ENCODE results near the gene SEMA3F. TPM values are rescaled to one million over a fixed set of nuclear protein-coding genes. Genes with fewer than 3 reads are reported as not detected.

The SEMA3F gene
- total and polyA plus RNA-seq, 2 experiments from 2014 or later = 2.3 to 67.6 TPM

DNA sequence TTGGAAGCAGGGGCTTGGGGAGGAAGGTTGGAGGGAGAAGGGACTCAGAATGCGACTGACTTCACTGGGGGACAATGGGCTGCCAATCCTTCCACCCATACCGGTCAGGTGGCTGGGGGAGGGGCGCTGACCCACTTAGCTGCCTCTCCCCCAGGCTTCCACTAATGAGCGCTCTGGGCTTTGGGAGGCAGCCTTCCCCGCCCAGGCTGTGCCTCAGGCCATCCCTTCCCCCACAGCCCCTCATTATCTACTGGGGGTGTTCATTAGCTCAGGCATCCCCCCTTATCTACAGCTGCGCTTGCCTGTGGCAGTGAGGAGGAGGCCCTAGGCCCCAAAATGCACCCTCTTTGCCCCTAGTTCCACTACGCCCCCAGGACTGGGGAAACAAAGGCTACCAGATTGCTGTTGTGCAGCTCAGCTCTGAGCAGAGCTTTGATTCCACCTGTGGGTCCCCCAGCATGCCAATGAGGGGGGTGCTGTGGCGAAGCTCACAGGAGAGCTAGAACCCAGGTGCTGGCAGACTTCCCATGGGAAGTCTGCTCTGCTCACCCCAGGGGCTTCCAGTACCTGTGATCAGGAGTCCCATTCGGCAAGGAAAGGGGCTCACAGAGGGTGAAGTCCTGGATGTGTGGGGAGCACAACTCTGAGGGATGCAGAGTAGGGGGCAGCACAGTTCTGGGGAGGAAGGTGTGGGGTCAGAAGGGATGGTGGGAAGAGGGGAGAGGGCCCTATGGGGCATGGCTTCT lies 29.4 kb upstream of the SEMA3F start:
- TF ChIP-seq, protein P1, sequence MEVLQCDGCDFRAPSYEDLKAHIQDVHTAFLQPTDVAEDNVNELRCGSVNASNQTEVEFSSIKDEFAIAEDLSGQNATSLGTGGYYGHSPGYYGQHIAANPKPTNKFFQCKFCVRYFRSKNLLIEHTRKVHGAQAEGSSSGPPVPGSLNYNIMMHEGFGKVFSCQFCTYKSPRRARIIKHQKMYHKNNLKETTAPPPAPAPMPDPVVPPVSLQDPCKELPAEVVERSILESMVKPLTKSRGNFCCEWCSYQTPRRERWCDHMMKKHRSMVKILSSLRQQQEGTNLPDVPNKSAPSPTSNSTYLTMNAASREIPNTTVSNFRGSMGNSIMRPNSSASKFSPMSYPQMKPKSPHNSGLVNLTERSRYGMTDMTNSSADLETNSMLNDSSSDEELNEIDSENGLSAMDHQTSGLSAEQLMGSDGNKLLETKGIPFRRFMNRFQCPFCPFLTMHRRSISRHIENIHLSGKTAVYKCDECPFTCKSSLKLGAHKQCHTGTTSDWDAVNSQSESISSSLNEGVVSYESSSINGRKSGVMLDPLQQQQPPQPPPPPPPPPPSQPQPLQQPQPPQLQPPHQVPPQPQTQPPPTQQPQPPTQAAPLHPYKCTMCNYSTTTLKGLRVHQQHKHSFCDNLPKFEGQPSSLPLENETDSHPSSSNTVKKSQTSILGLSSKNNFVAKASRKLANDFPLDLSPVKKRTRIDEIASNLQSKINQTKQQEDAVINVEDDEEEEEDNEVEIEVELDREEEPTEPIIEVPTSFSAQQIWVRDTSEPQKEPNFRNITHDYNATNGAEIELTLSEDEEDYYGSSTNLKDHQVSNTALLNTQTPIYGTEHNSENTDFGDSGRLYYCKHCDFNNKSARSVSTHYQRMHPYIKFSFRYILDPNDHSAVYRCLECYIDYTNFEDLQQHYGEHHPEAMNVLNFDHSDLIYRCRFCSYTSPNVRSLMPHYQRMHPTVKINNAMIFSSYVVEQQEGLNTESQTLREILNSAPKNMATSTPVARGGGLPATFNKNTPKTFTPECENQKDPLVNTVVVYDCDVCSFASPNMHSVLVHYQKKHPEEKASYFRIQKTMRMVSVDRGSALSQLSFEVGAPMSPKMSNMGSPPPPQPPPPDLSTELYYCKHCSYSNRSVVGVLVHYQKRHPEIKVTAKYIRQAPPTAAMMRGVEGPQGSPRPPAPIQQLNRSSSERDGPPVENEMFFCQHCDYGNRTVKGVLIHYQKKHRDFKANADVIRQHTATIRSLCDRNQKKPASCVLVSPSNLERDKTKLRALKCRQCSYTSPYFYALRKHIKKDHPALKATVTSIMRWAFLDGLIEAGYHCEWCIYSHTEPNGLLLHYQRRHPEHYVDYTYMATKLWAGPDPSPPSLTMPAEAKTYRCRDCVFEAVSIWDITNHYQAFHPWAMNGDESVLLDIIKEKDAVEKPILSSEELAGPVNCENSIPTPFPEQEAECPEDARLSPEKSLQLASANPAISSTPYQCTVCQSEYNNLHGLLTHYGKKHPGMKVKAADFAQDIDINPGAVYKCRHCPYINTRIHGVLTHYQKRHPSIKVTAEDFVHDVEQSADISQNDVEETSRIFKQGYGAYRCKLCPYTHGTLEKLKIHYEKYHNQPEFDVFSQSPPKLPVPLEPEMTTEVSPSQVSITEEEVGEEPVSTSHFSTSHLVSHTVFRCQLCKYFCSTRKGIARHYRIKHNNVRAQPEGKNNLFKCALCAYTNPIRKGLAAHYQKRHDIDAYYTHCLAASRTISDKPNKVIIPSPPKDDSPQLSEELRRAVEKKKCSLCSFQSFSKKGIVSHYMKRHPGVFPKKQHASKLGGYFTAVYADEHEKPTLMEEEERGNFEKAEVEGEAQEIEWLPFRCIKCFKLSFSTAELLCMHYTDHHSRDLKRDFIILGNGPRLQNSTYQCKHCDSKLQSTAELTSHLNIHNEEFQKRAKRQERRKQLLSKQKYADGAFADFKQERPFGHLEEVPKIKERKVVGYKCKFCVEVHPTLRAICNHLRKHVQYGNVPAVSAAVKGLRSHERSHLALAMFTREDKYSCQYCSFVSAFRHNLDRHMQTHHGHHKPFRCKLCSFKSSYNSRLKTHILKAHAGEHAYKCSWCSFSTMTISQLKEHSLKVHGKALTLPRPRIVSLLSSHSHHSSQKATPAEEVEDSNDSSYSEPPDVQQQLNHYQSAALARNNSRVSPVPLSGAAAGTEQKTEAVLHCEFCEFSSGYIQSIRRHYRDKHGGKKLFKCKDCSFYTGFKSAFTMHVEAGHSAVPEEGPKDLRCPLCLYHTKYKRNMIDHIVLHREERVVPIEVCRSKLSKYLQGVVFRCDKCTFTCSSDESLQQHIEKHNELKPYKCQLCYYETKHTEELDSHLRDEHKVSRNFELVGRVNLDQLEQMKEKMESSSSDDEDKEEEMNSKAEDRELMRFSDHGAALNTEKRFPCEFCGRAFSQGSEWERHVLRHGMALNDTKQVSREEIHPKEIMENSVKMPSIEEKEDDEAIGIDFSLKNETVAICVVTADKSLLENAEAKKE (CRISPR knock-in tag; IDR thresholded peaks at IDR 0.05) = no peak
- TF ChIP-seq CTCF (conservative IDR thresholded peaks at IDR 0.05; ENCODE audit: low read depth in 2 of 2) (no peak; a peak in 1 of 4 replicates), REST (IDR thresholded peaks at IDR 0.05; ENCODE audit: unreplicated experiment) (no peak), JUNB (IDR thresholded peaks at IDR 0.05; ENCODE audit: unreplicated experiment) (no peak), EZH2 (IDR thresholded peaks at IDR 0.05; ENCODE audit: low read depth, unreplicated experiment) (no peak), NANOG (IDR thresholded peaks at IDR 0.05; ENCODE audit: borderline replicate concordance) (no peak), ETS1 (IDR thresholded peaks at IDR 0.05) (no peak), POLR2AphosphoS5 (IDR thresholded peaks at IDR 0.05; ENCODE audit: low read depth) (no peak), ZNF114 (CRISPR knock-in tag; IDR thresholded peaks at IDR 0.05) (no peak), STAT1 (IDR thresholded peaks at IDR 0.05; ENCODE audit: unreplicated experiment) (no peak), CREB1 (CRISPR knock-in tag; IDR thresholded peaks at IDR 0.05; ENCODE audit: low read depth) (no peak), ZNF331 (CRISPR knock-in tag; IDR thresholded peaks at IDR 0.05; ENCODE audit: low read depth) (no peak), EZH2phosphoT487 (IDR thresholded peaks at IDR 0.05; ENCODE audit: unreplicated experiment) (no peak)
- no peaks in the 10 kb centered on the region for H4K20me1 ChIP-seq (replicated peaks; ENCODE audit: insufficient read depth)
- peak overlapping the region; percentile 76; the same call in 1 of the 2 replicates for H3K27ac Mint-ChIP-seq
- H3K27me3 ChIP-seq (ENCODE audit: insufficient read depth) = no peaks in the 10 kb centered on the region
- H3K4me3 Mint-ChIP-seq = peak overlapping the region; percentile 27; the same call in 1 of the 3 replicates
- H3K27ac ChIP-seq (ENCODE audit: low read depth) = no peak overlapping the region
- no peaks in the 10 kb centered on the region; the same call in 1 of the 2 replicates for H3K9me2 ChIP-seq (ENCODE audit: insufficient read depth)
- peaks cover 36% of the 10 kb centered on the region for H3K4me1 Mint-ChIP-seq
- H3K4me3 ChIP-seq = no peak overlapping the region
- peak; percentile 42 for DNase-seq (ENCODE audit: low spot score)
- H3K36me3 Mint-ChIP-seq (ENCODE audit: low read depth) = no peaks in the 10 kb centered on the region; the same call in 2 of the 3 replicates
- H3K9me3 Mint-ChIP-seq = no peaks in the 10 kb centered on the region
- H3K27me3 Mint-ChIP-seq (ENCODE audit: insufficient read depth, low read depth, poor library complexity) = peaks cover 22% of the 10 kb centered on the region
- peaks cover 22% of the 10 kb centered on the region for H3K4me1 ChIP-seq (ENCODE audit: insufficient read depth)
- peak overlapping the region; percentile 73 for H3K4me2 ChIP-seq
- peak overlapping the region; percentile 83; the same call in 1 of the 2 replicates for H2AFZ ChIP-seq
- ATAC-seq = peak; percentile 16
- H3F3A ChIP-seq (replicated peaks; ENCODE audit: low read depth) = 0 out of 2 replicates have a peak, but pooled peaks cover 2% of the 10 kb centered on the region
- H3K79me2 ChIP-seq (replicated peaks; ENCODE audit: insufficient read depth) = no peaks in the 10 kb centered on the region
- H3K36me3 ChIP-seq (ENCODE audit: insufficient read depth) = no peaks in the 10 kb centered on the region

Measured in GM23338 (cell line).